ENCODE results near the gene CHD8.
"Not testable (repeated sequence)": the region's sequence is repeated elsewhere in the genome, so short reads cannot be mapped to it uniquely, and the experiment has no call there.

Gene CHD8

GRCh38 chr14:21437063-21437901, 18.6 kb downstream of the CHD8 start:
- peak; percentile 99 for DNase-seq

- DNase-seq = no peak
Observed at GRCh38 chr14:21436567-21437062, 19.3 kb downstream of the CHD8 start.

GRCh38 chr14:21431126-21431525, 24.8 kb downstream of the CHD8 start:
- no peak for DNase-seq

- DNase-seq = no peak
Observed at GRCh38 chr14:21428930-21429329, 27.0 kb downstream of the CHD8 start.

- no peak for DNase-seq
Observed at GRCh38 chr14:21426692-21427091, 29.2 kb downstream of the CHD8 start.

GRCh38 chr14:21419528-21419927, 36.4 kb downstream of the CHD8 start:
- no peak for DNase-seq

- no peak for DNase-seq
Observed at GRCh38 chr14:21415329-21415728, 40.6 kb downstream of the CHD8 start.

GRCh38 chr14:21414137-21414631, 41.7 kb downstream of the CHD8 start:
- no peak for DNase-seq

GRCh38 chr14:21408147-21408546, 47.8 kb downstream of the CHD8 start:
- no peak for DNase-seq

- DNase-seq = no peak
Observed at GRCh38 chr14:21406213-21406612, 49.7 kb downstream of the CHD8 start.

- DNase-seq = no peak
Observed at GRCh38 chr14:21405097-21405496, 50.8 kb downstream of the CHD8 start.

GRCh38 chr14:21399311-21399870, 56.5 kb downstream of the CHD8 start:
- no peak for DNase-seq

GRCh38 chr14:21398901-21399300, 57.0 kb downstream of the CHD8 start:
- DNase-seq = no peak

GRCh38 chr14:21395450-21395849, 60.5 kb downstream of the CHD8 start:
- no peak for DNase-seq

- no peak for DNase-seq
Observed at GRCh38 chr14:21385188-21385904, 70.6 kb downstream of the CHD8 start.

- DNase-seq = no peak
Observed at GRCh38 chr14:21384494-21384851, 71.5 kb downstream of the CHD8 start.

GRCh38 chr14:21383848-21384493, 72.0 kb downstream of the CHD8 start, which contains the start of gene SUPT16H:
Gene SUPT16H, minus strand, starts transcription at chr14:21384019. Its CDS starts 92 bp downstream, at chr14:21383927.
- DNase-seq = peak; percentile 92

- peak; percentile 41 for DNase-seq
Observed at GRCh38 chr14:21382886-21383847, 72.8 kb downstream of the CHD8 start.

GRCh38 chr14:21382095-21382494, 73.8 kb downstream of the CHD8 start:
- DNase-seq = no peak

GRCh38 chr14:21379338-21379737, 76.6 kb downstream of the CHD8 start:
- no peak for DNase-seq

- DNase-seq = no peak
Observed at GRCh38 chr14:21373980-21374379, 81.9 kb downstream of the CHD8 start.

- DNase-seq = not testable (repeated sequence)
Observed at GRCh38 chr14:21372814-21373213, 83.1 kb downstream of the CHD8 start.
